Measurements from ENCODE around the gene PTPRN2.
"Not testable (repeated sequence)": the region's sequence is repeated elsewhere in the genome, so short reads cannot be mapped to it uniquely, and the experiment has no call there.

The PTPRN2 gene

DNA sequence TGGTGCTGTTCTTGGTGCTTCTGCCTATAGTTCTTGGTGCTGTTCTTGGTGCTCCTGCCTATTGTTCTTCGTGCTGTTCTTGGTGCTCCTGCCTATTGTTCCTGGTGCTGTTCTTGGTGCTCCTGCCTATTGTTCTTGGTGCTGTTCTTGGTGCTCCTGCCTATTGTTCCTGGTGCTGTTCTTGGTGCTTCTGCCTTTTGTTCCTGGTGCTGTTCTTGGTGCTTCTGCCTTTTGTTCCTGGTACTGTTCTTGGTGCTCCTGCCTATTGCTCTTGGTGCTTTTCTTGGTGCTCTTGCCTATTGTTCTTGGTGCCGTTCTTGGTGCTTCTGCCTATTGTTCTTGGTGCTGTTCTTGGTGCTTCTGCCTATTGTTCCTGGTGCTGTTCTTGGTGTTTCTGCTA is 71.1 kb downstream of the PTPRN2 start:
- no peak for DNase-seq

DNA sequence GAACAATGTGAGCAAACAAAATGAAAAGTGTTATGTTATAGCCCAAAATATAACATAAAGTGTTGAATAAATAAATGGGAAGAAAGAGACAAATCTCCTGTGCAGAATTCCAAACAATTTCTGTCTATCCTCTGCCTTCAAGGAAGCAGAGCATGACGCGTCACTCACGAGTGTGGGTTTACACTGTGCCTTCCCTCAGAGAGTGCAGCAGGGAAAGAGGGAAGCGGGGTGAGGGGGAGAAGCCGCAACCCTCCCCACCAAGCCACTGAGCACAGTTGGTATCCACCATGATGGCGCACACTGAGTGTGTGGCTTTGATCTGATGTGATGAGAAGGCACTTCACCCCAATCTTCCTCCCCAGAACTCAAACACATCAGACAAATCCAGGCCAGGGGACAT is 74.8 kb downstream of the PTPRN2 start:
- no peak for DNase-seq

DNA sequence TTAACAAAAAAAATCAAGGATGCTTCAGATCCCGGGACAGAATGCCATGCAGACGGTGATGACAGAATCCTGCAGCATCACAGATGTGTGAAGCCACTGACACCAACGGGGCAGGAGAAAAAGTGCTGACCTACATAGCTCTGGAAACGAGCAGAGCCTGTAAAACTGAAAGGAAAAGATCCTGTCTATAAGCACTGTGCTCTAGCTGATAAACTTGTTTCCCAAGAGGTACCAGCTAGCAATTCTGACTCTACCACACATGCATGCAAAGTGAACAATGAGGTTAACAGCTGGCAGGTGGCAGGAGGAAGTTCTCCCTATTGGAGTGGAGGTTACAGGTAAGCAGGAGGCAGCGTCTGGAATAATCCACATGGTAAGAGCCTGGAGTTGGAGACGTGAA is 75.6 kb downstream of the PTPRN2 start:
- no peak for DNase-seq

DNA sequence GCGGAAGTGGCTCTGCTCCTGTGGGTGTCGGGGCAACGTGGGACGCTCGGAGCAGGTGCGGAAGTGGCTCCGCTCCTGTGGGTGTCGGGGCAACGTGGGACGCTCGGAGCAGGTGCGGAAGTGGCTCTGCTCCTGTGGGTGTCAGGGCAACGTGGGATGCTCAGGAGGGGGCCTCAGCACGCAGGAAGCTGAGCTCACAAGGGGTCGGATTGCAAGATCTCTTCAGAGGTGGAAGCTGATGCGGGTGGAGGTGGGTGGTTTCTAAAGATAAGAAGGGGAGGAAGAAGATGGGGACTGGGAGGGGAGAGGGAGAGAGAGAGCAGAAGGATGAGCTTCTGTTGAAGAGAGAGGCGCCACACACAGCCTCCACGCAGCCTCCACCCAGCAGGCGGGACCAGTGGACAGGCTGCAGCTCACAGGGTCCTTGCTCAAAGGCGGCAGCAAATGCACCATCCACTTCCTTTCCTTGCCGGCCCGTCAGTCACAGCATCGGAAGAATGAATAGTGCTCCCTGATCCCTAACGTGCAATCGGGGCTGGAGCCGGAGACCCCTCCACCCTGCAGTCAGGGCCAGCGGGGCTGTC is 78.7 kb downstream of the PTPRN2 start:
- no peak for DNase-seq

DNA sequence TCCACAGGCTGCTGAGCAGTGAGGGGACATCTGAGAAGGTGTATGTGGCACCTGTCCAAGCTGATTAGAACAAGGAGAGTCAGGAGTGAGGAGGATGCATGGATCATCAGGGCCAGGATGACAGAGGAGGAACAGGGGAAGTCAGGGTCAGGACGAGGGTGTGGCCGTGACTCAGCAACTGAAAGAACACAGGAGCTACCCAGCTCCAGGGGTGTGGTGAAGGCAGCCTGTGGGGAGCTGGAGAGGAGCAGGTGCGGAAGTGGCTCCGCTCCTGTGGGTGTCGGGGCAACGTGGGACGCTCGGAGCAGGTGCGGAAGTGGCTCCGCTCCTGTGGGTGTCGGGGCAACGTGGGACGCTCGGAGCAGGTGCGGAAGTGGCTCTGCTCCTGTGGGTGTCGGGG is 79.3 kb downstream of the PTPRN2 start:
- not testable (repeated sequence) for DNase-seq

DNA sequence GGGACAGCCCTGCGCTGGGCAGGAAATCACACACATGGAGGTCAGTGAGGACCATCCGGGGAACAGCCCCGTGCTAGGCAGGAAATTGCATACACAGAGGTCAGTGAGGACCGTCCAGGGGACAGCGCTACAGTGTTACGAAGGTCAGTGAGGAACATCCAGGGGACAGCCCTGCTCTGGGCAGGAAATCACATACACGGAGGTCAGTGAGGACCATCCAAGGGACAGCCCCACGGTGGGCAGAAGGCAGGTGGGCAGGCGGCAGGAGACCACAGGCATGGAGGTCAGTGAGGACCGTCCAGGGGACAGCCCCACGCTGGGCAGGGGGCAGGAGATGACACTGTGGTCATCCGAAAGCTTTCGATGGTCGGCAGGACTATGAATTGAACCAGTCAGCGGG is 79.7 kb downstream of the PTPRN2 start:
- DNase-seq = no peak

DNA sequence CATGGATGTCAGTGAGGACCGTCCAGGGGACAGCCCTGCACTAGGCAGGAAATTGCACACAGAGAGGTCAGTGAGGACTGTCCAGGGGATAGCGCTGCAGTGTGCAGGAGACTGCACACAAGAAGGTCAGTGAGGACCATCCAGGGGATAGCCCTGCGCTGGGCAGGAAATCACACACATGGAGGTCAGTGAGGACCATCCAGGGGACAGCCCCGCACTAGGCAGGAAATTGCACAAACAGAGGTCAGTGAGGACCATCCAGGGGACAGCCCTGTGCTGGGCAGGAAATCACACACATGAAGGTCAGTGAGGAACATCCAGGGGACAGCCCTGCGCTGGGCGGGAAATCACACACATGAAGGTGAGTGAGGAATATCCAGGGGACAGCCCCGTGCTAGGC is 80.4 kb downstream of the PTPRN2 start:
- not testable (repeated sequence) for DNase-seq

DNA sequence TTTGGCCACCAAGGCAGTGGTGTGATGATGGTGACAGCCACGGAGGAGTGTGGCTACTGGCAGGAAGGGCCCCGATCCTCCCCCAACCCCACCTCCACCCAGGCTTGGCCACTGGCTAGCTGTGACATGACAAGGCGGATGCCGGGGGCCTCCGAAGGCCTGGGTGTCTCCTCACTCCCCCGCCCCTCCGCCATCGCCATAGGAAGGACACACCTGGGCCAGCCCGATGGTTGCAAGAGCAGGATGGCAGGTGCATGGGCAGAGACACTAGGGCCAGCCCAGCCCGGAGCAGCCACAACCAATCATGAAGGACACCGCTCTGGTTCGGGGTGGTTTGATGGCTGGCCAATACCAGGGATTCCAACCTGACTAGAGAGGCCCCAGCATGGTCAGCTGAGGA is 81.0 kb downstream of the PTPRN2 start:
- DNase-seq = no peak

DNA sequence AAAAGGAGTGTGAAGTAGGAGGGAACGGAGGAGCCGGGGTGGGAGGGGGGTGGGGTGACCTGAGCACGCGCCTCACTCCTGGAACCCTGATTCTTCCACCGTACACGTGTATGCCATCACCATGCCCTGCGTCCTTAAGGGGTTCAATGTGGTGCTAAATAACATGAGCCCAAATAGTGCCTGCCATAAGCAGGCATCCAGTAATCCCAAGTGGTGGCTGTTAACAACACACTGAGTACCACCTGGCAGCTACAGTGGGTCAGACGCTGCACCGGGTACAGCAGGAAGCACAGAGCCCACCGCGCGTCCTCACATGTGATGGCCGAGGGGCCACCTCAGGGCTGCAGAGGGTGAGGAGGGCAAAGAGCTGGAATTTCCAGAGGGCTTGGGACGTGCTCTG is 81.9 kb downstream of the PTPRN2 start:
- DNase-seq = no peak

DNA sequence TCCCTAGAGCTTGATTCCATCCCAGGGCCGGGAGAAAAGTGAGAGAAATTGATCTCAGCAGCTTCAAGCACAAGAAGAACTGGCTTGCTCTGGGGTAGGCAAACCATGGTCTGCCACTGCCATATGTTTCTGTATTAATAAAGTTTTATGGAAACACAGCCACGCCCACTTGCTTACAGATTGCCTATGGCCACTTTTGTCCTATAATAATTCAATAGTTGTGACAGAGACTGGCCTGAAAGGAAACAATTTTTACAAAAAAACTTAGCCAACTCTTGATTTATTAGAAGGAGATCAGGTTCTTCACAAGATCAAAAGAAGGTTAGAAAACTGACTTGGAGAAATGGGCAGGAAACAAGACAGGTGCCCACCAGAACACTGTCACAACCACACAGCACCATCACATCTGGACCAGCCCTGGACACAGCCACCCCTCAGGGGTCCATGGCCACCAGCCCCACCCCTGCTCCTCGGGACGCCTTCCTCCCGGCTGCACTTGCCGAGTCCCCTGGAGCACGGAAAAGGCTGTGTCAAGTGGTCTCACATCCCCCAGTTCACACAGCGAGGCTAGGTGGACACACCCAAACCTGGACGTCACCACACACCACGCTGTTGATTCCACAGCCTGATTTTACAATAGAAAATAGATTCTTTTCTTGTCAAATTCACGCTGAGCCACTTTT is 85.4 kb downstream of the PTPRN2 start:
- no peak for DNase-seq

DNA sequence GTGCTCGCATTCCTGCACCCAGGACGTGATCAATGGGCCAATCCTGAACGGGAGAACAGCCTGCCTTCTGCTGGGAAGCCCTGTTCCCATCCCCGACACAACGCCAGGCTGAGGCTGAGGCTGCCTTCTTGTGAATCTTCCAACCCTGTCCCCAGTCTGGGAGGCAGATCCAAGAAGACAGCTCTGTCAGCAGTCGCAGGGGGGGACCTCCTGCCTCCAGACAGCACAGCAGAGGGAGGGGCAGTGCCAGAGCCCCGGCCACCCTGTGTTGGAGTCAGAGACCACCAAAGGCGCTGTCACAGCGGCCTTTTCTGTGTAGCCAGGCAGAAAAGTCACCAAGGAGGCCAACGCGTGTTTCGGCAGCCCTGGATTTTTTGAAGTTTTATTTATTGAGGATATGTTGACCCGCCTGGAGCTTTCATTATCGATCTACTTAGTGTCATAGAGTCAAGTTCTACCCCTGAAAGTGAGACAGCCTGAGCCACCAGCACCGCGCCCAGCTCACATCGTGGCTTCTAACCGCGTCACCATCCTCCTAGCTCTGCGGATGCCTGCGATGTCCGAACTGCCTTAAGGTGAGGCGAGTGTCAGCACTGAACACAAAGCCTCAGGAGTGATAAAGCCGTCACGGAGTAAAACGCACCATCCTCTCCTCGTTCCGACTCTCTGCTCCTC is 86.1 kb downstream of the PTPRN2 start:
- DNase-seq = no peak

DNA sequence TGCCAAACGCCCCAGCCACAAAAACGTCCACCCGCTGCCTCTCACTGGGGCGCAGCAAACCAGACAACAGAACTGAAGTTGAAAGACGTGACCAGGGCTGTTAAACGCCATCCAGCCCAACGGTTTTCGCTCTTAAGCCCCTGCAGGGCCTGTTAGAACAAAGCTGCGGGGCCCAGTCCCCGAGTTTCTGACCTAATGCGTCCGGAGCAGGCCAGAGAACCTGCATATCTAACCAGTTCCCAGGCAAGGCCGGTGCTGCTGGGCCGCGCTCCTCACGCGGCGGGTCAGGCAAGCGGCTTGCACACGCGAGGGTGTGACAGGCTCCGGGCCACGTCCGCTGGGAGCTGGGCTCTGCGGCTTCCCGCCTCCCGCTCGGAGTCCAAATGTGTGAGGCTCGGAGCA is 87.0 kb downstream of the PTPRN2 start:
- DNase-seq = no peak

DNA sequence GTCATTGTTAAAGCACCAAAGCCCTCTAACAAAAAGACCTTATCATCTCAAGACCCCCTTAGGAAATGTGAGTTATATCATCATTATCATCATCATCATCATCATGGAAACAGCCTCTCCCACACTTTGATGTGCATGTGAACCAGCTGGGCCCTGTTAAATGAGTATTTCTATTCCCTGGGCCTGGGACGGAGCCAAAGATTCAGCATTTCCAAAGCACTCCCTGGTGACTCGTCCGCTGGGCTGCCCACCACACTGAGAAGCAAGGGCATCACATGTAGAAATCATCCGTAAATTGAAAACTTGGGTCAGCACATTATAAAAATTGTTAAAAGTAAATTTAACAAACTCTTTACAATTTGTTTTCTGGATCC is 88.6 kb downstream of the PTPRN2 start:
- no peak for DNase-seq

DNA sequence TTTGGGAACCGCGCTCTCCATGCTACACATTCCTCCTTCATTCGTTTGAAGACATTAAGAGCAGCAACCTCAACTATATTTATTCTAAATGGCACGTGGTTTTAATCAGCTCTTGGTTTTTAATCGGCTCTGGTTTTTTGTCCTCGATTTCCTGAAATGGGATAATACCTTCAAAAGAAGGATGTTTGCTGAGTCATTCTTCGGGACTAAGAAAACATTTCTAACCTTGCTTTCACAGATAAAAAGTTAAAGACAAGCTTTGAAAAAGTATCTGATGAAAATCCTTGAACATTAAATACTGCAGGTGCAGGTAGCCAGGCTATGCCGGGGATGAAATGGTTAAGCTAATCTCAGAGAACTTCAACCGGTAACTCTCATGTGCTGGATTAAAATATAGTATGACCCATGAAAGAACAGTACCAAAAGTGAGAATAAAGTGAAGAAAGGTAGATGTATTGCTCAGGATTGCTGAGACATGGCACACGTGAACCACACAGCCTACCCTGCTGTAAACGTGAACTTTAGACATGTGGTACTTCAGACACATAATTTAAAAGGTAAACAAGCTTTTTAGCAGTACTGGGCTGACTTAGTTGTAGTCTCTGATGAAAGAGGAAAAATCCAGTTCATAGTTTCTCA is 89.1 kb downstream of the PTPRN2 start:
- no peak for DNase-seq

DNA sequence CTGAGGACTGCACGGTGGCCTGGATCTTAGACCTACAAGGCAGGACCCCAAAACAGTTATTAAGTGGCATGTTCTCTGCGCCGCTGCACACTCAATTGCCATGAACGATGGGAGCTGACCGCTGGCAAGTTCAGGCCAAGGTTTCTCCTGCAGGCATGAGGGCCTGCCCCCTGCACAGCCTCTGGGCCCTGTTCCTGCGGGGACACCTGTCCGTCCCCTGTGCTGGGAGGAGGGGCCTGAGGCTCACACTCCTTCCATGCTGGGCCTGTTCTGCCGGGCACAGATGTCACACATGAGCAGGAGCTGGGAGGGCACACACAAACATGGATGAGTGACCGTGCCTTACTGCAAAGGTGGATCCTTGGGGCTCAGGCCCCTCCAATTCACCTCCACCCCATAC is 90.0 kb downstream of the PTPRN2 start:
- no peak for DNase-seq

DNA sequence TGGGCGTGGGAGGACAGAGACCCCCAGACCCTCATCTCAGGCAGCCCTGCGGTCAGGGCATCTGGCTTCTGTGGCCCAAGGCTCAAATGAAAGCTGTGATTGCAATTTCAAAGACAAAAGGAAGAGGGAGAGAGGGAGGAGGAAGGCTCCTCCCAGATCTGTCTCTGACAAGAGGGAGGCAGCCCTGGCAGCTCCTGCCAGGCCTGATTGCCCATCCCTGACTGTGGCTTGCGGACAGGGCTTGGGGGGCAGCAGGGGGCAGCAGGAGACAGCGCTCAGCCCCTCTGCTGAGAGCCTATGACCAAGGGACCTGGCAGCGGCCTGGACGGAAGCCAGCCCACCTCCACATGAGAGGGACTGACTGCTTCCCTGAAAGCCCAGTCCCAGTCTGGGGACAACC is 91.8 kb downstream of the PTPRN2 start:
- DNase-seq = no peak

DNA sequence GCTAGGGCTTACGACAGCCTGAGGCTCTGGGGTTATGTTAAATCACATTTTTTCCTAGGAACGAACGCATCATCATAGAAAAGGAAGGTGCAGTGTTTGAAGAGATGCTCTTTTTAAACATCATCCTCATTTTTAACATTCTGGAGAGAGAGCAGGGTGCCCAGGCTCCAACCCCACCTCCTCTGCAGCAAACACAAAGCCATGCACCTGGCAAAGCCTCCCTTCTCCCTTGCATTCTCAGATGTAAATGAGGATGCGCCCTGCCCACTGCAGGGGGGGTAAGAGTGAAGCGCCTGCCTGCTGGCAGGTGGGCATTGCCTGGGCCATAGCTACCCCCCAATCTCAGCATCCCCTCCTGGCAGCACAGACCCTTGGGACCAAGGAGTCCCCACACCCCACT is 92.4 kb downstream of the PTPRN2 start:
- DNase-seq = no peak

DNA sequence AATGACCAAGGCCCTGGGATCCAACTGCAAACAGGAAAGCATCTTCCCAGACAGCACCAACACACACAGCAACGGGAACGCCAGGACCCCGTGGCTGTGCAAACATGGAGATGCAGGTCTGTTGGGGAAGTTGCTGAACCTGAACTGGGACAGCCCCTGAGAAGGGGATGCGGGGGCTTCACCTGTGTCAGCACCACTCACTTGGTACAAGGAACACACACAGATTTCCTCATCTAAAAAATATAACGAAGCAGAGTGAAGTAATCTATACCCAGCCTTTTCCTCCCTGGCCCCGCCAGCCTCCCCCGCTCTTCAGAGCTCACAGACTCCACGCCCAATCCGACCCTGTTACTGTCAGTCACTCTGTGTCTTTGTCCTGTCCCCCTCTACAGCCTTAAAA is 93.0 kb downstream of the PTPRN2 start:
- no peak for DNase-seq

DNA sequence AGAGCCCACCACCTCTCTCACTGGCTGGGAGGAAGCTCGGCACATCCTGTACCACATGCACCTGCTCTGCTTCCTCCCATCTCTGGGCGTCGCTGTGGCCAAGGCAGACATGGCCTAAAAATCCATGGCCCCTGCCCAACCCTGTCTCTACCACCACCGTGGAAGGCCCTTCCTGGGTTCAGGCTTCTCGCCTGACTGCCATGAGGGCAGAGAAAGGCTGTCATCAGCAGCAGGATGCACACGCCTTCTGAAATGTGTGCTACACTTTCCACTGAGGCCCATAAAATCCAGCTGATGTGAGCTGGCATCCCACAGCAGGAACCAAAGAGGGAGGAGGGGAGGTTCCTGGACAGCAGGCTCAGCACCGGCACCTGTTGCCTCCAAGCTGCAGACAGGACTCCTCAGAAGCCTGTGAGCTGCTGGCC is 93.4 kb downstream of the PTPRN2 start:
- DNase-seq = no peak

DNA sequence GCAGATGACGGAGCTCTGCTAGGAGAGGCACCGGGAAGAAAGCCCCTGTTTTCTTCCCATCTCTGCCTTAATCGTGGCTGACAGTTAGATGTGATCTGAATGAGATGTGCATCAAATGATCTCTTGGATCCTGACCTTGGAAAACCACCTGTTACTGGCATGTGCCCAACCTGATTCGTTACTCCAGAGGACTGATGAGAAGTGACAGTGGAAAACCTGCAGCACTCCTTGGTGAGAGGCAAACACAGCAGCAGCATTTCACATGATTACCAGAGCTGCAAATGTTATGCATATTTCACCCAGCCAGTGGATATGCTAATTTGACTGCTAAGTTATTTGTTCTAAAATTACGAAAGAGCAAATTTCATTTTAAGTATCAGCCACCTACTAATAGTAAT is 95.3 kb downstream of the PTPRN2 start:
- DNase-seq = no peak

DNA sequence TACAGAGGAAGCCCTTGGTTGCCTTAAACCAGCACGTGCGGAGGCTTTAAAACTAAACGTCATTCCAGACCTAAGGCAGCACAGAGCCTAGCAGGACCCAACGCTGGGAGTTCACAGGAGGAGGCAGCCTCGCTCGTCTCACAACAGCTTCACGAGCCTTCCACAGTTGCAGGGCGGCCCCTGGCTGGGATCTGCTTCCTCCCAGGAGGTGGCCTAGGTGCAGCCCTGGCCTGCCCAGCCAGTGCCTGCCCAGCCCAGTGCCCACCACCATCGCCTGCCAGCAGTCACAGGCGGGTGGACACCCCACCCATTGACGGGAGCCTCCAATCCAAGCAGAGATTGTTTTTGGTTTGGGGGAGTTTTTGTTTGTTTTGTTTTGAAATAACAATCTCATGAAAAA is 96.5 kb downstream of the PTPRN2 start:
- no peak for DNase-seq

DNA sequence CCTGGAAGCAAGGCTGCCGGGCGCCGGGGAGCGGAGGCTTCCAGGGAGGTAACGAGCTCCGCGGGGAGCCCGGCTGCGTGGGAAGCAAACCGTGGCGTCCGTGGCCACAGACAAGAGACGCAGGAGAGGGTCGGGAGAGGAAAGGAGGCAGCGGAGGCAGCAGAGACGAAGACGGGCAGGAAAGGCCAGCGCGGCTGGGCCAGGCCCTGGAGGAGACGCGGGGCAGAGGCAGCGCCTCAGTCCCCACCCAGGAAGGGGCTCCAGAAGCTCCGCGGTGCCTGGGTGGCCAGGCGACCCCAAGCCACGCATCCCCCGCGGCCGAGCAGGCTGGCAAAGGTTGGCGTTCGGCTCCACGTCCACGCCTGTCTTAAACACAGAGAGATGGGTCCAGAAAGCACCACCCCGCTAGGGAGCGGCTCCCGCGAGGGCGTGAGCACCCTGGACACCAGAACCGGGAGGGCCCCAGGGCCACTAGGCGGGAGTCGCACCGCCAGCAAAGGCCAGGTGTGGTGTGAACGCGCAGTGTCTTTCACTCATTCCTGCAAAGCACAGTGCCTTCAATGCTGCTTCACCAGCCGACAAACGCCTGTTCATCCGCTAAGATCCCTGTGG is 97.3 kb downstream of the PTPRN2 start:
- no peak for DNase-seq

DNA sequence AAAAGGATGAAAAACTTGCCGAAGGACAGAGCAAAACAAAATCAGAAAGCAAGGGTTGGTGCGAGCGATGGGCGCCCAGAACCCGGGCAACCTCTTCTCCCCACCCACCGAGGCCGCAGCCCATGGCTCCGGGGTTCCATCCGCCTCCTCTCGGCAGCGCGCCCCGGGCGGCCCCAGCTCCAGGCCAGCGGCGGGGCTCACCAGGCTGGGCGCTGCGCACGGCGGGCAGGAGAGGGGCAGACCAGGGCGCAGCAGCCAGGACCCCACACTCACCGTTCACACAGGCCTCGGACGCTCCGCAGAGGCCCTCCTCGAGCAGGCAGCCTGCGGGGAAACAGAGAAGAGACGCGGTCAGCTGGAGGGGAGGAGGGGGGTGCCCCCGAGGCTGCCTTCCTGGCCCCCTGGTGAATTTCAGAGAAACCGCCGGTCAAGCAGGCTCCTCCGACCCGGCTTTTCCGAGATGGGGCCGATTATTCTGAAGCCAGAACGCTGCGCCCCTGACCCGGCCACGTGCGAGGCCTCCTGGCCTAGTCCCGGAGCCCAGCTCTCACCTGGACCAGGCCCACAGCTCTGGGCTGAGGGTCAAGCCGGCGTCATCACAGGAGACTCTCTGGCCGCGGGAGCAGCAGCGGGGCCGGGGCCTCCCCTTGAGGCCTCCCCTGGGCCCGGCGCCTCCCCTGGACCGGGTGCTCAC is 98.0 kb downstream of the PTPRN2 start:
- no peak for DNase-seq
